SK-N-SH (cell line): ENCODE measurements around the gene GRK3. TPM values are rescaled to one million over a fixed set of nuclear protein-coding genes. Genes with fewer than 3 reads are reported as not detected.

Experiments used
- CTCF ChIA-PET: fragments of 300-600, 350-600 bp; formaldehyde crosslinking; extraction: SDS; loops from one replicate; lab custom pipeline; 2021; lab: Yijun Ruan, JAX
- POLR2A ChIA-PET: fragments of 350-600 bp; sonication (Branson Sonifier 250); formaldehyde crosslinking; extraction: SDS; loops from one replicate; lab custom pipeline; 2020; ENCODE audit warnings: antibody characterized with exemption, inconsistent platforms; lab: Yijun Ruan, JAX
- DNase-seq: peaks from one replicate; pipeline ENCODE4 v3.0.0; 2012
- H2AFZ ChIP-seq: fragments of 200-600 bp; sonication (generic); 2 replicates; pipeline ENCODE4 v1.8.1; 2016; ENCODE audit warnings: antibody characterized with exemption, mild to moderate bottlenecking, low read depth
- H3F3A ChIP-seq: fragments of 200-600 bp; sonication (generic); replicated peaks from 2 replicates; pipeline ENCODE3; 2016; ENCODE audit warnings: antibody characterized with exemption, mild to moderate bottlenecking; ENCODE audit not compliant: insufficient read depth
- H3K27ac ChIP-seq, 2 experiments: fragments of 200-500 bp in 1 of 2; fragments of 200-600 bp in 1 of 2; sonication (Bioruptor generic) in 1 of 2; sonication (generic), shearing (Covaris generic) in 1 of 2; 2 replicates each; pipeline versions ENCODE4 v1.5.1 to v1.6.1; 2014 to 2016; ENCODE audit warnings: low read depth in 2 of 2, inconsistent platforms in 1 of 2, low read length in 1 of 2, mild to moderate bottlenecking in 1 of 2, mixed read lengths in 1 of 2
- H3K27me3 ChIP-seq: fragments of 200-600 bp; sonication (generic), shearing (Covaris generic); 2 replicates; pipeline ENCODE4 v1.6.1; 2016; ENCODE audit warnings: mixed run types; ENCODE audit not compliant: insufficient read depth
- H3K36me3 ChIP-seq, 2 experiments: fragments of 200-500 bp in 1 of 2; fragments of 200-600 bp in 1 of 2; sonication (Bioruptor generic) in 1 of 2; sonication (generic) in 1 of 2; replicated peaks in 1 of 2; 2 replicates each; pipeline versions ENCODE3 to v1.5.1; 2014 to 2016; ENCODE audit warnings: low read length in 1 of 2, mild to moderate bottlenecking in 1 of 2; ENCODE audit not compliant: insufficient read depth in 2 of 2, control insufficient read depth in 1 of 2
- H3K4me1 ChIP-seq, 2 experiments: fragments of 200-500 bp in 1 of 2; fragments of 200-600 bp in 1 of 2; sonication (Bioruptor generic) in 1 of 2; sonication (generic), shearing (Covaris generic) in 1 of 2; 2 replicates each; pipeline versions ENCODE4 v1.5.1 to v1.6.1; 2014 to 2016; ENCODE audit warnings: low read depth in 1 of 2, low read length in 1 of 2, mixed run types in 1 of 2; ENCODE audit not compliant: insufficient read depth in 2 of 2, control insufficient read depth in 1 of 2
- H3K4me2 ChIP-seq: fragments of 200-600 bp; sonication (generic), shearing (Covaris generic); 2 replicates; pipeline ENCODE4 v1.6.1; 2017; ENCODE audit warnings: mixed run types
- H3K4me3 ChIP-seq, 2 experiments: fragments of 200-500 bp in 1 of 2; fragments of 200-600 bp in 1 of 2; sonication (Bioruptor generic) in 1 of 2; sonication (generic), shearing (Covaris generic) in 1 of 2; 2 replicates each; pipeline versions ENCODE4 v1.5.1 to v1.8.1; 2014 to 2016; ENCODE audit warnings: low read depth in 2 of 2, inconsistent platforms in 1 of 2, low read length in 1 of 2, mild to moderate bottlenecking in 1 of 2, mixed read lengths in 1 of 2, moderate library complexity in 1 of 2
- H3K79me2 ChIP-seq: fragments of 200-600 bp; sonication (generic); 2 replicates; pipeline ENCODE4 v1.8.1; 2017; ENCODE audit warnings: mild to moderate bottlenecking; ENCODE audit not compliant: insufficient read depth
- H3K9ac ChIP-seq: fragments of 200-600 bp; sonication (generic); 2 replicates; pipeline ENCODE4 v1.6.1; 2017; ENCODE audit warnings: mixed run types
- H3K9me2 ChIP-seq: fragments of 200-600 bp; sonication (generic); 2 replicates; pipeline ENCODE4 v1.6.1; 2017; ENCODE audit warnings: mixed run types
- H3K9me3 ChIP-seq: fragments of 200-600 bp; sonication (generic); 2 replicates; pipeline ENCODE4 v1.6.1; 2017; ENCODE audit warnings: mixed run types, mild to moderate bottlenecking, moderate library complexity
- H4K20me1 ChIP-seq: fragments of 200-600 bp; sonication (generic); 2 replicates; pipeline ENCODE4 v1.6.1; 2017; ENCODE audit warnings: mild to moderate bottlenecking, mixed run types; ENCODE audit not compliant: insufficient read depth
- CTCF ChIP-seq: fragments of 200-600 bp; sonication (generic); IDR thresholded peaks from 2 replicates; pipeline ENCODE4 v1.6.1; 2017; ENCODE audit warnings: antibody characterized with exemption, mild to moderate bottlenecking, moderate library complexity
- EP300 ChIP-seq, 2 experiments: IDR thresholded peaks; 2 replicates each; pipeline versions ENCODE4 v1.4.0 to v1.6.1; 2012; ENCODE audit warnings: borderline replicate concordance in 1 of 2, low read depth in 1 of 2, low read length in 1 of 2
- EZH2phosphoT487 ChIP-seq: fragments of 200-600 bp; sonication (generic); IDR thresholded peaks from 2 replicates; pipeline ENCODE4 v1.6.1; 2017; ENCODE audit warnings: low read depth, mixed run types, mild to moderate bottlenecking, antibody characterized with exemption, moderate library complexity, borderline replicate concordance
- FOSL2 ChIP-seq: IDR thresholded peaks from 2 replicates; pipeline ENCODE4 v1.4.0; 2012; ENCODE audit warnings: low read depth, mild to moderate bottlenecking, moderate library complexity, borderline replicate concordance
- IRF3 ChIP-seq: fragments of 150-350 bp; IDR thresholded peaks from 2 replicates; pipeline ENCODE4 v1.6.1; 2016; ENCODE audit warnings: mild to moderate bottlenecking, low read depth, low read length
- MEF2A ChIP-seq: IDR thresholded peaks from 2 replicates; pipeline ENCODE4 v1.4.0; 2012; ENCODE audit warnings: low read depth, borderline replicate concordance
- MXI1 ChIP-seq: IDR thresholded peaks from 2 replicates; pipeline ENCODE4 v1.6.1; 2012; ENCODE audit warnings: mild to moderate bottlenecking, low read depth, low read length, improper control_type of control experiment
- NRF1 ChIP-seq: IDR thresholded peaks from 2 replicates; pipeline ENCODE4 v1.6.1; 2012; ENCODE audit warnings: low read depth, mild to moderate bottlenecking, low read length
- RFX5 ChIP-seq: IDR thresholded peaks from 2 replicates; pipeline ENCODE4 v1.6.1; 2012; ENCODE audit warnings: mild to moderate bottlenecking, improper control_type of control experiment, low read length
- SIN3A ChIP-seq: IDR thresholded peaks from 2 replicates; pipeline ENCODE4 v1.6.1; 2012; ENCODE audit warnings: low read depth, mild to moderate bottlenecking, low read length, moderate library complexity, borderline replicate concordance
- SMC3 ChIP-seq: IDR thresholded peaks from 2 replicates; pipeline ENCODE4 v1.6.1; 2012; ENCODE audit warnings: low read depth, low read length, improper control_type of control experiment
- TAF1 ChIP-seq: IDR thresholded peaks from 2 replicates; pipeline ENCODE4 v1.6.1; 2012; ENCODE audit warnings: low read depth, mild to moderate bottlenecking, low read length, moderate library complexity, borderline replicate concordance
- TCF12 ChIP-seq: IDR thresholded peaks from 2 replicates; pipeline ENCODE4 v1.4.0; 2012
- TEAD4 ChIP-seq: IDR thresholded peaks from 2 replicates; pipeline ENCODE4 v1.4.0; 2012; ENCODE audit warnings: mild to moderate bottlenecking, borderline replicate concordance; ENCODE audit not compliant: insufficient read depth
- USF1 ChIP-seq: IDR thresholded peaks from 2 replicates; pipeline ENCODE4 v1.4.0; 2012; ENCODE audit warnings: low read depth, borderline replicate concordance
- YY1 ChIP-seq: IDR thresholded peaks from 2 replicates; pipeline ENCODE4 v1.4.0; 2012; ENCODE audit warnings: low read depth, mild to moderate bottlenecking
- WGBS: methylation state at CpG from one replicate; pipeline ENCODE4 v1.1.6; 2017; ENCODE audit warnings: low lambda C conversion rate; 5-methylcytosine and 5-hydroxymethylcytosine counted together
- polyA plus RNA-seq, 3 experiments: library from polyadenylated mRNA; depleted of rRNA; stranded (reverse); fragments of >200 nt; gene quantifications; 2 replicates each; pipeline ENCODE4 v1.2.3, GENCODE V29; 2012

Gene GRK3
- polyA plus RNA-seq (2012; rRNA removed) = 1.3 and 1.9 TPM in 2 replicates
- polyA plus RNA-seq (2012; cell fraction: cytosol; rRNA removed) = 2.0 and 2.5 TPM in 2 replicates
- polyA plus RNA-seq (2012; cell fraction: nucleus; rRNA removed) = 1.8 and 2.4 TPM in 2 replicates

- ChIA-PET POLR2A (interaction anchor here (1.2 to 1.4 kb wide), 4 partner anchors 12 to 137 kb away, joined by 3 to 7 read pairs (median 4); no protein-coding TSS in a partner anchor), CTCF (interaction anchor here (0.7 to 4.2 kb wide), 5 partner anchors 20 to 208 kb away, joined by 3 to 17 read pairs (median 10); no protein-coding TSS in a partner anchor)
- Histone ChIP-seq H3K9me2 (no peaks in the 10 kb centered on the region), H4K20me1 (no peaks in the 10 kb centered on the region), H3F3A (peaks cover 4% of the 10 kb centered on the region), H3K4me3 (peak within 1 kb of the TSS; percentile 75 to 88), H3K36me3 (no peaks in the 10 kb centered on the region), H3K27ac (peak within 1 kb of the TSS in 1 of 2 experiments; percentile 96; a peak in 2 of 4 replicates), H3K9ac (peak within 1 kb of the TSS; percentile 61), H3K4me1 (peaks cover 5 to 16% of the 10 kb centered on the region in 2 experiments; a peak in 2 of 4 replicates), H2AFZ (peak within 1 kb of the TSS; percentile 82), H3K4me2 (peak within 1 kb of the TSS; percentile 92), H3K9me3 (no peaks in the 10 kb centered on the region), H3K79me2 (0 out of 2 replicates have a peak, but pooled peaks cover 3% of the 10 kb centered on the region), H3K27me3 (peaks cover 6% of the 10 kb centered on the region; the same call in 1 of the 2 replicates)
- WGBS = 1% methylated on average over 28 of the region's 73 CpGs
- peak; percentile 95 for DNase-seq
- no peak for TF ChIP-seq CTCF
- peak; percentile 67 for TF ChIP-seq NRF1
These were observed at the start of gene GRK3 for GRCh38 chr22:25564320-25564978. TSS of gene GRK3 (plus strand) at chr22:25564675. CDS start at chr22:25565041, 366 bp downstream.

GRCh38 chr22:25518000-25518663 lies 46.3 kb upstream of the GRK3 start:
- TF ChIP-seq TAF1 (no peak), MXI1 (no peak), RFX5 (no peak), EZH2phosphoT487 (no peak), SMC3 (no peak), EP300 (IDR thresholded peaks at IDR 0.05; ENCODE audit: borderline replicate concordance in 1 of 2, low read depth in 1 of 2, low read length in 1 of 2) (no peak), TCF12 (no peak), FOSL2 (no peak), MEF2A (no peak), IRF3 (no peak), SIN3A (no peak), TEAD4 (no peak), YY1 (no peak), USF1 (no peak)
- Histone ChIP-seq H3K36me3 (no peaks in the 10 kb centered on the region), H3K9me2 (no peaks in the 10 kb centered on the region), H3K27me3 (no peaks in the 10 kb centered on the region), H3K4me2 (no peak overlapping the region), H3K79me2 (no peaks in the 10 kb centered on the region), H4K20me1 (no peaks in the 10 kb centered on the region), H3K4me3 (no peak overlapping the region), H2AFZ (no peak overlapping the region), H3F3A (no peaks in the 10 kb centered on the region), H3K9me3 (no peaks in the 10 kb centered on the region), H3K27ac (no peak overlapping the region), H3K4me1 (no peaks in the 10 kb centered on the region), H3K9ac (no peak overlapping the region)
- no peak for DNase-seq
- ChIA-PET CTCF (no interaction called here), POLR2A (no interaction called here)
- WGBS = 72% methylated on average over 12 of the region's 12 CpGs
